Ovary (tissue), 3 donors: ENCODE measurements around the gene HPCAL1.

Source experiments
- CTCF ChIP-seq, 3 donors: fragments of 450-650 bp in 2 of 3; fragments of 200-600 bp in 1 of 3; IDR thresholded peaks; one replicate each; pipeline versions ENCODE4 v1.5.1 to v1.8.0; 2016 to 2022; ENCODE audit warnings: antibody characterized with exemption in 3 of 3, mild to moderate bottlenecking in 1 of 3
- POLR2A ChIP-seq: fragments of 450-650 bp; IDR thresholded peaks from one replicate; pipeline ENCODE4 v1.6.1; 2017; ENCODE audit warnings: antibody characterized with exemption, mild to moderate bottlenecking, moderate library complexity
- donor health status: DM: no; HTN: no; CAD: no.

- TF ChIP-seq CTCF (IDR thresholded peaks at IDR 0.05) = no peak
- TF ChIP-seq POLR2A = no peak
Measured at GRCh38 chr2:10343191-10343590, 40.5 kb downstream of the HPCAL1 start.
